ENCODE data around the gene TNFRSF6B. TPM values are rescaled to one million over a fixed set of nuclear protein-coding genes. Genes with fewer than 3 reads are reported as not detected.

The TNFRSF6B gene
- total RNA-seq, 2 donors from 2014 or later: not detected

DNA sequence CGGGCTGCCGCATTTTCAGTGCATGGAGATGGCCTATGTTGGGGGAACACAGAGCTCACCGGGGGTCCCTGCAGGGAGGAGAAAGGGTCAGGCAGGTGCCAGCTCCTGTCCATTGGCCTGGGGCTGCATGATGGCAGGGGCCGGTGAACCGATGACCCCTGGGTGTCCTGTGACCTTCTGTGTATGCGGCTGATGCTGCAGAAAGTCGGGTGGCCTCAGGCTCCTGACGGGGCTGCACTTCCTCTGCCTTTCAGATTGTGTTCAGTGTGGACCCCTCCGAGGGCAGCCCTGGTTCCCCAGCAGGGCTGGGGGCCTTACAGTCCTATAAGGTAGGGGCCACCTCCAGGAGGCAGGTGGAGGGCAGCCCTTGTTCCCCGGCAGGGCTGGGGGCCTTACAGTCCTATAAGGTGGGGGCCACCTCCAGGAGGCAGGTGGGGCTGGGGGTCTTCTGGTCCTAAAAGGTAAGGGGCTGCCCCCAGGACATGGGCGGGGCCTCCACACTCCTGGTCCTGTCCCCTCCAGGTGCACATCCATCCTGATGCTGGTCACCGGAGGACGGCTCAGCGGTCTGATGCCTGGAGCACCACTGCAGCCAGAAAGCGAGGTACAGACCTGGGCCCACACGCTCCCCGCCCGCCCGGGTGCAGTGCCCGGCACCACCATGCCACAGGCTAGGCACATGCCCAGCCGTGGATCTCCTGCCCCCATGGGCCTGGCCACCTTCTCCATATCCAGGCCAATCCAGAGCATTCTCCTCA lies 11.0 kb upstream of the TNFRSF6B start:
- no peak overlapping the region for H3K4me3 Mint-ChIP-seq
- Histone ChIP-seq H3K4me3 (ENCODE audit: low read length) (no peak overlapping the region), H3K27me3 (ENCODE audit: control insufficient read depth, insufficient read depth, low read length, poor library complexity, severe bottlenecking) (no peaks in the 10 kb centered on the region), H3K27ac (ENCODE audit: low read depth, low read length) (no peak overlapping the region), H3K36me3 (ENCODE audit: control insufficient read depth, insufficient read depth, low read length) (no peaks in the 10 kb centered on the region), H3K4me1 (ENCODE audit: control insufficient read depth, insufficient read depth, low read length) (no peaks in the 10 kb centered on the region), H3K9ac (ENCODE audit: extremely low read depth, low read length, poor library complexity, severe bottlenecking) (no peak overlapping the region), H3K9me3 (ENCODE audit: control insufficient read depth, low read length) (no peaks in the 10 kb centered on the region)
- DNase-seq: no peak
- TF ChIP-seq, protein P1, sequence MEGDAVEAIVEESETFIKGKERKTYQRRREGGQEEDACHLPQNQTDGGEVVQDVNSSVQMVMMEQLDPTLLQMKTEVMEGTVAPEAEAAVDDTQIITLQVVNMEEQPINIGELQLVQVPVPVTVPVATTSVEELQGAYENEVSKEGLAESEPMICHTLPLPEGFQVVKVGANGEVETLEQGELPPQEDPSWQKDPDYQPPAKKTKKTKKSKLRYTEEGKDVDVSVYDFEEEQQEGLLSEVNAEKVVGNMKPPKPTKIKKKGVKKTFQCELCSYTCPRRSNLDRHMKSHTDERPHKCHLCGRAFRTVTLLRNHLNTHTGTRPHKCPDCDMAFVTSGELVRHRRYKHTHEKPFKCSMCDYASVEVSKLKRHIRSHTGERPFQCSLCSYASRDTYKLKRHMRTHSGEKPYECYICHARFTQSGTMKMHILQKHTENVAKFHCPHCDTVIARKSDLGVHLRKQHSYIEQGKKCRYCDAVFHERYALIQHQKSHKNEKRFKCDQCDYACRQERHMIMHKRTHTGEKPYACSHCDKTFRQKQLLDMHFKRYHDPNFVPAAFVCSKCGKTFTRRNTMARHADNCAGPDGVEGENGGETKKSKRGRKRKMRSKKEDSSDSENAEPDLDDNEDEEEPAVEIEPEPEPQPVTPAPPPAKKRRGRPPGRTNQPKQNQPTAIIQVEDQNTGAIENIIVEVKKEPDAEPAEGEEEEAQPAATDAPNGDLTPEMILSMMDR (conservative IDR thresholded peaks at IDR 0.05): no peak
- H3K4me1 Mint-ChIP-seq: no peaks in the 10 kb centered on the region
- no peaks in the 10 kb centered on the region for H3K27me3 Mint-ChIP-seq (ENCODE audit: insufficient read depth)
- no peaks in the 10 kb centered on the region for H3K9me3 Mint-ChIP-seq
- no peaks in the 10 kb centered on the region for H3K36me3 Mint-ChIP-seq (ENCODE audit: low read depth)
- no peak overlapping the region for H3K27ac Mint-ChIP-seq
- WGBS, 2 experiments (ENCODE audit: insufficient coverage in 1 of 2, insufficient read length in 1 of 2): 88 to 92% methylated on average over 10 to 21 of the region's 21 CpGs

DNA sequence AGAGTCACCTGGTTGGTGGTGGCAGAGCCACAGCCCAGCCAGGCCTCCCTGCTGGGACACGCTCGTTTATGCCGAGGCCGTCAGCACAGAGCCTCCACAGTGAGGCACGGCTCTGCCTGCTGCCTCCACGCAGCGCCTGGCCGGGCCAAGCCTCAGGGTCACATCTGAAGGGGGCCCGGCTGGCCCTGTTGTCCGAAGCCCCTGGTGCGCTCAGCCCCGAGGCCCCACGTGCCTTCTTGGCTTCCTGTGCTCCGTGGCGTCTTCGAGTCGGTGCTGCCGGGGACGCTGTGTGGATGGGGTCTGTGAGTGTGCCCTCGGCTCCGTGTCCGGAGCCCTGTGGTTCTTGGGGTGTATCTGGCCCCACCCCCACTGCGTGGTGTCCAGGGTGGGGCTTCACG lies 10.4 kb upstream of the TNFRSF6B start:
- no peak overlapping the region for H3K4me3 Mint-ChIP-seq
- H3K27me3 Mint-ChIP-seq (ENCODE audit: insufficient read depth): no peaks in the 10 kb centered on the region
- H3K4me1 Mint-ChIP-seq: no peaks in the 10 kb centered on the region
- no peaks in the 10 kb centered on the region for H3K4me1 ChIP-seq (ENCODE audit: control insufficient read depth, insufficient read depth, low read length)
- no peaks in the 10 kb centered on the region for H3K27me3 ChIP-seq (ENCODE audit: control insufficient read depth, insufficient read depth, low read length, poor library complexity, severe bottlenecking)
- H3K27ac ChIP-seq (ENCODE audit: low read depth, low read length): peak overlapping the region; percentile 81
- H3K27ac Mint-ChIP-seq: no peak overlapping the region
- no peaks in the 10 kb centered on the region for H3K36me3 Mint-ChIP-seq (ENCODE audit: low read depth)
- TF ChIP-seq, protein P1 (conservative IDR thresholded peaks at IDR 0.05): no peak
- WGBS, 2 experiments (ENCODE audit: insufficient coverage in 1 of 2, insufficient read length in 1 of 2): 95 to 96% methylated on average over 23 to 24 of the region's 24 CpGs
- no peaks in the 10 kb centered on the region for H3K9me3 ChIP-seq (ENCODE audit: control insufficient read depth, low read length)
- no peak for DNase-seq
- H3K9me3 Mint-ChIP-seq: no peaks in the 10 kb centered on the region
- H3K4me3 ChIP-seq (ENCODE audit: low read length): no peak overlapping the region
- no peaks in the 10 kb centered on the region for H3K36me3 ChIP-seq (ENCODE audit: control insufficient read depth, insufficient read depth, low read length)
- no peak overlapping the region for H3K9ac ChIP-seq (ENCODE audit: extremely low read depth, low read length, poor library complexity, severe bottlenecking)

DNA sequence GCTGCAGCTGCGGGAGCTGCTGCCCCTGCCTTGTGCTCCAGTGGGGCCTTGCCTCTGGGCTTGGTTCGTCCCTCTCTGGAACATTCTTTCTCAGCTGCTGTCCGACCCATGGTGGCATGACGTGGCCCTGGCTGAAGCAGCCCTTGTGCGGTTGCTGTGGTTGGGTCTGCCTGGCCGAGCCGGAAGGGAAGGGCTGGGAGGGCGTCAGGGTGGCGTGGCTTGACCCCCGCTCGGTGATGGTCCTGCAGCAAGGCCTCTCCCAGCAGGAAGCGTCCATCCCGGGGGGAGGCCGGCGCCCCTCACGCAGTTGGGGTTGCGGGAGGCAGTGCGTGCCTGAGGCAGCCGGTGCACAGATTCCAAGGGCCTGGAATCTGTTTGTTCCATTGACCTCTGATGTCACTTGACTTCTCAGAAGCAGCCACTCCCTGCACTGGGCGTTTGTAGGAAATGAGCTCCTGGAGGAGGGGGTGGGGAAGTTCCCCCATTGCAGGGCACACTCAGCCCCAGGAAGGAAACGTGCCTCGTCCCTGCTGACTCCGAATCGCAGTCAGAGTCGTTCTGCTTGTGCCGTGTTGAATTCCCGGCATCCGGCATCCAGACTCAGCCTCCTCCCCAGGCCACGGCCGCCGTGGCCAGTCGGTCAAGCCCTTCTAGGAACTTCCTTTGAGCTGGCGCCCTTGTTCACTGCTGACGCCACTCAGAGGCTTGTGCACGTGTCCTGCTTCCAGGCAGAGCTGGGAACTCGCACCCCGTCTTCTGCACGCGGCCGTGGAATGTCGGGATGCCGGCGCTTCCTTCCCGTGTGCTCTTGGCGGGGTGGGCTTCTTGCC lies 9.7 kb upstream of the TNFRSF6B start:
- Histone ChIP-seq H3K27me3 (ENCODE audit: control insufficient read depth, insufficient read depth, low read length, poor library complexity, severe bottlenecking) (no peaks in the 10 kb centered on the region), H3K4me1 (ENCODE audit: control insufficient read depth, insufficient read depth, low read length) (no peaks in the 10 kb centered on the region), H3K9me3 (ENCODE audit: control insufficient read depth, low read length) (no peaks in the 10 kb centered on the region), H3K27ac (ENCODE audit: low read depth, low read length) (peak overlapping the region; percentile 81), H3K36me3 (ENCODE audit: control insufficient read depth, insufficient read depth, low read length) (no peaks in the 10 kb centered on the region), H3K9ac (ENCODE audit: extremely low read depth, low read length, poor library complexity, severe bottlenecking) (no peak overlapping the region), H3K4me3 (ENCODE audit: low read length) (no peak overlapping the region)
- H3K27ac Mint-ChIP-seq: no peak overlapping the region
- H3K4me3 Mint-ChIP-seq: no peak overlapping the region
- peaks cover 4% of the 10 kb centered on the region for H3K36me3 Mint-ChIP-seq (ENCODE audit: low read depth)
- no peak for DNase-seq
- no peaks in the 10 kb centered on the region for H3K4me1 Mint-ChIP-seq
- H3K9me3 Mint-ChIP-seq: no peaks in the 10 kb centered on the region
- WGBS, 2 experiments (ENCODE audit: insufficient coverage in 1 of 2, insufficient read length in 1 of 2): 84 to 93% methylated on average over 32 to 45 of the region's 45 CpGs
- TF ChIP-seq, protein P1 (conservative IDR thresholded peaks at IDR 0.05): no peak
- H3K27me3 Mint-ChIP-seq (ENCODE audit: insufficient read depth): no peaks in the 10 kb centered on the region

Data from endodermal cell (in vitro differentiated cells).